Measurements from ENCODE around the gene TBC1D32.

DNA sequence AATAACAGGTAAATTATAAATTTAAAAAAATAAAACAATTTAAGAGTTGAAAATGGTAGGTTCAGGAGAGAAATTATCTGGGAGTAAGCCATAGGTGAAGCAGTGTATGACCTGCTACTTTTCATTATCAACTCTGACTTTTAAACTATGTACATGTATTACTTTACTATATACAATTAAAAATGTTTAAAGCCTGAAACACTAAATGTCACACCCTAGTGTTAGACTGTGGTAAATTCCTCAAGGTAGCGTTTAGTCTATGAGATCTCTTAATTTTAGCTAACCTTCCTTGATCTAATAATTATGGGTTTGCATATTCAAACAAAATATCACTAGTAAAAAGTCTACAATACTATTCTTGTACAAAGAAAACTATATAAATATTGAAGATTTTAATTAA, 22.3 kb upstream of the TBC1D32 start:
- TF ChIP-seq CTCF (IDR thresholded peaks at IDR 0.05): peak in 1 of 6 experiments; percentile 4
- TF ChIP-seq POLR2A (IDR thresholded peaks at IDR 0.05): no peak
